ENCODE results near the gene MOGAT1. TPM values are rescaled to one million over a fixed set of nuclear protein-coding genes. Genes with fewer than 3 reads are reported as not detected.

Gene MOGAT1
- total and polyA plus RNA-seq, 2 of the 13 experiments (the other 11 are each of a cell fraction or from before 2014, with no cell fraction given): 0.98 to 4.3 TPM

GRCh38 chr2:222693837-222694236 lies 22.4 kb downstream of the MOGAT1 start (continued):
- TF ChIP-seq HMGXB3 (CRISPR knock-in tag; IDR thresholded peaks at IDR 0.05; ENCODE audit: borderline replicate concordance) (no peak), GATAD2A (CRISPR knock-in tag; IDR thresholded peaks at IDR 0.05) (0 out of 2 replicates have a peak, but pooled peaks have one; percentile 31), TAF1 (CRISPR knock-in tag; IDR thresholded peaks at IDR 0.05) (no peak), ZMYM4 (CRISPR knock-in tag; IDR thresholded peaks at IDR 0.05) (peak; percentile 36; the same call in 1 of the 2 replicates), ZFP36L2 (CRISPR knock-in tag; IDR thresholded peaks at IDR 0.05) (no peak), HNRNPUL1 (IDR thresholded peaks at IDR 0.05; ENCODE audit: low read depth, low read length) (no peak), ZSCAN30 (CRISPR knock-in tag; IDR thresholded peaks at IDR 0.05) (no peak), KLF12 (CRISPR knock-in tag; IDR thresholded peaks at IDR 0.05; ENCODE audit: borderline replicate concordance) (no peak), ZNF331 (CRISPR knock-in tag; IDR thresholded peaks at IDR 0.05) (0 out of 2 replicates have a peak, but pooled peaks have one; percentile 20), RCOR2 (CRISPR knock-in tag; IDR thresholded peaks at IDR 0.05) (0 out of 2 replicates have a peak, but pooled peaks have one; percentile 63), TCF12 (IDR thresholded peaks at IDR 0.05) (no peak), TCF12 (CRISPR knock-in tag; IDR thresholded peaks at IDR 0.05) (no peak), HMGA1 (CRISPR knock-in tag; conservative IDR thresholded peaks at IDR 0.05) (no peak), ZMYM2 (CRISPR knock-in tag; IDR thresholded peaks at IDR 0.05) (0 out of 2 replicates have a peak, but pooled peaks have one; percentile 17), HOXA3 (CRISPR knock-in tag; IDR thresholded peaks at IDR 0.05) (no peak), DMAP1 (CRISPR knock-in tag; IDR thresholded peaks at IDR 0.05) (no peak), ZNF607 (CRISPR knock-in tag; IDR thresholded peaks at IDR 0.05; ENCODE audit: borderline replicate concordance) (no peak), SIX1 (CRISPR knock-in tag; IDR thresholded peaks at IDR 0.05; ENCODE audit: borderline replicate concordance) (peak; percentile 37; the same call in 1 of the 2 replicates), CHD4 (IDR thresholded peaks at IDR 0.05; ENCODE audit: borderline replicate concordance, low read length) (peak; percentile 79; the same call in 1 of the 2 replicates), ATF1 (CRISPR knock-in tag; IDR thresholded peaks at IDR 0.05) (no peak), ZBTB1 (CRISPR knock-in tag; IDR thresholded peaks at IDR 0.05; ENCODE audit: borderline replicate concordance) (no peak), ZFP62 (CRISPR knock-in tag; IDR thresholded peaks at IDR 0.05) (no peak), ZNF510 (CRISPR knock-in tag; IDR thresholded peaks at IDR 0.05; ENCODE audit: low read depth) (no peak), POGZ (CRISPR knock-in tag; IDR thresholded peaks at IDR 0.05) (peak; percentile 55; the same call in 1 of the 2 replicates)

Data from HepG2 (cell line).